GM21723 (cell line): Measurements from ENCODE around the gene CDYL2.
"Not testable (repeated sequence)": the region's sequence is repeated elsewhere in the genome, so short reads cannot be mapped to it uniquely, and the experiment has no call there.

Source experiments
- ATAC-seq: cut with Tn5 transposase; IDR thresholded peaks from one replicate; pipeline ENCODE4 v1.9.1; 2021; ENCODE audit warnings: mild to moderate bottlenecking, moderate library complexity; ENCODE audit not compliant: unreplicated experiment

Gene CDYL2

GRCh38 chr16:80809366-80809765, 5.0 kb upstream of the CDYL2 start:
- no peak for ATAC-seq

GRCh38 chr16:80807906-80808305, 3.5 kb upstream of the CDYL2 start:
- ATAC-seq, result no peak

- ATAC-seq, result no peak
Observed at GRCh38 chr16:80806927-80807340, 2.5 kb upstream of the CDYL2 start.

GRCh38 chr16:80806289-80806688, 1.9 kb upstream of the CDYL2 start:
- ATAC-seq, result no peak

- ATAC-seq, result peak; percentile 47
Observed at GRCh38 chr16:80804056-80804525, 307 bp downstream of the CDYL2 start.

- peak; percentile 24 for ATAC-seq
Observed at GRCh38 chr16:80803339-80804055, 901 bp downstream of the CDYL2 start.

- no peak for ATAC-seq
Observed at GRCh38 chr16:80802902-80803301, 1.5 kb downstream of the CDYL2 start.

GRCh38 chr16:80802138-80802537, 2.3 kb downstream of the CDYL2 start:
- ATAC-seq, result no peak

- ATAC-seq, result no peak
Observed at GRCh38 chr16:80794071-80794470, 10.3 kb downstream of the CDYL2 start.

GRCh38 chr16:80792031-80792430, 12.4 kb downstream of the CDYL2 start:
- ATAC-seq, result no peak

- no peak for ATAC-seq
Observed at GRCh38 chr16:80791411-80791810, 13.0 kb downstream of the CDYL2 start.

GRCh38 chr16:80790751-80791150, 13.6 kb downstream of the CDYL2 start:
- no peak for ATAC-seq

- no peak for ATAC-seq
Observed at GRCh38 chr16:80788027-80788426, 16.4 kb downstream of the CDYL2 start.

- ATAC-seq, result not testable (repeated sequence)
Observed at GRCh38 chr16:80786561-80786960, 17.8 kb downstream of the CDYL2 start.

GRCh38 chr16:80784951-80785350, 19.4 kb downstream of the CDYL2 start:
- no peak for ATAC-seq

- no peak for ATAC-seq
Observed at GRCh38 chr16:80778703-80779102, 25.7 kb downstream of the CDYL2 start.

GRCh38 chr16:80776856-80777255, 27.5 kb downstream of the CDYL2 start:
- no peak for ATAC-seq

GRCh38 chr16:80775450-80775849, 28.9 kb downstream of the CDYL2 start:
- ATAC-seq, result no peak

- ATAC-seq, result no peak
Observed at GRCh38 chr16:80766798-80767197, 37.6 kb downstream of the CDYL2 start.

- ATAC-seq, result no peak
Observed at GRCh38 chr16:80759419-80760162, 44.8 kb downstream of the CDYL2 start.

- no peak for ATAC-seq
Observed at GRCh38 chr16:80754476-80754875, 49.9 kb downstream of the CDYL2 start.

- ATAC-seq, result no peak
Observed at GRCh38 chr16:80752541-80752940, 51.9 kb downstream of the CDYL2 start.
